ENCODE results near the gene SUPV3L1. TPM values are rescaled to one million over a fixed set of nuclear protein-coding genes. Genes with fewer than 3 reads are reported as not detected.

The SUPV3L1 gene
- total RNA-seq, 1 experiment from 2014 or later, result 57.3 TPM

DNA sequence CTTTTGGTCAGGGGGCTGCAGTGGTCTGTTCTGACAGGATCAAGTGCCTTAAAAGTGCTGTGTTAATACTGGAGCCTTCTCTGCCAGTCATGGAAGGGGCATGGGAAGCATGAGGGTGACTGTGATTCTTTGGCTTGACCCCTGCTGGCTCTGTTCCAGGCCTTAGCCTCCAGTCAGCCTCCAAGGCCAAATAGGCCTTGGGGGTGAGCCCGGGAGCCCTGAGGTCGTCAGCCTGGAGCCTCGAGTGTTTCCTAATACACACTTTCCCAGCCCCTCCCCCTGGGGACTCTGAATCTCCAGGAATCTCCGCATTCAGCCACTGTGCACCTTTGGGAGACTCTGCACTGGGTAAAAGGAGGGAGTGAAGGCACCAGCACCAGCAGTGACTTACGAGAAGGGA, 50.1 kb downstream of the SUPV3L1 start:
- H4K91ac ChIP-seq (ENCODE audit: insufficient read length, low read depth, low read length), result no peak overlapping the region
- H3K4me1 Mint-ChIP-seq, result peaks cover 13 to 21% of the 10 kb centered on the region in 2 experiments
- no peak overlapping the region for H2BK15ac ChIP-seq (ENCODE audit: low read depth, low read length)
- no peak overlapping the region for H4K8ac ChIP-seq (replicated peaks; ENCODE audit: insufficient read length, low read depth, low read length)
- no peaks in the 10 kb centered on the region for H3K9me3 Mint-ChIP-seq
- H2AFZ ChIP-seq (ENCODE audit: low read length), result no peak overlapping the region
- no peak for DNase-seq
- no peak overlapping the region for H2BK20ac ChIP-seq (ENCODE audit: low read depth, low read length, poor library complexity, severe bottlenecking)
- H2BK120ac ChIP-seq (ENCODE audit: low read depth, low read length, poor library complexity, severe bottlenecking), result no peak overlapping the region
- no peak overlapping the region for H3K56ac ChIP-seq (ENCODE audit: insufficient read length, low read depth, low read length)
- H3K23me2 ChIP-seq (ENCODE audit: insufficient read length, low read depth, low read length, poor library complexity, severe bottlenecking), result no peaks in the 10 kb centered on the region
- H3K36me3 Mint-ChIP-seq (ENCODE audit: insufficient read depth in 1 of 3, low read depth in 3 of 3), result no peaks in the 10 kb centered on the region
- H3K14ac ChIP-seq (ENCODE audit: insufficient read depth, low read length), result no peak overlapping the region
- H3K79me1 ChIP-seq (ENCODE audit: insufficient read depth, low read depth, low read length, poor library complexity, severe bottlenecking), result no peaks in the 10 kb centered on the region
- peaks cover 2% of the 10 kb centered on the region for H3K27me3 Mint-ChIP-seq (ENCODE audit: low read depth)
- H3K79me2 ChIP-seq (ENCODE audit: insufficient read depth, low read length), result no peaks in the 10 kb centered on the region
- no peak overlapping the region for H3K18ac ChIP-seq (ENCODE audit: insufficient read length, low read depth, low read length)
- no CpG with 5 or more reads among the region's 5 CpGs for WGBS (ENCODE audit: extremely low coverage, insufficient read length, low lambda C conversion rate)
- H3K9ac ChIP-seq (ENCODE audit: extremely low read depth, insufficient read length, low read length), result no peak overlapping the region
- H3K23ac ChIP-seq (ENCODE audit: insufficient read length, low read depth, low read length), result no peak overlapping the region
- no peak overlapping the region for H2BK5ac ChIP-seq (ENCODE audit: insufficient read length, low read length)
- no peaks in the 10 kb centered on the region for H4K20me1 ChIP-seq (ENCODE audit: control insufficient read depth, insufficient read depth, insufficient read length)
- no peak overlapping the region for H3K4me3 Mint-ChIP-seq
- TF ChIP-seq, protein P1, sequence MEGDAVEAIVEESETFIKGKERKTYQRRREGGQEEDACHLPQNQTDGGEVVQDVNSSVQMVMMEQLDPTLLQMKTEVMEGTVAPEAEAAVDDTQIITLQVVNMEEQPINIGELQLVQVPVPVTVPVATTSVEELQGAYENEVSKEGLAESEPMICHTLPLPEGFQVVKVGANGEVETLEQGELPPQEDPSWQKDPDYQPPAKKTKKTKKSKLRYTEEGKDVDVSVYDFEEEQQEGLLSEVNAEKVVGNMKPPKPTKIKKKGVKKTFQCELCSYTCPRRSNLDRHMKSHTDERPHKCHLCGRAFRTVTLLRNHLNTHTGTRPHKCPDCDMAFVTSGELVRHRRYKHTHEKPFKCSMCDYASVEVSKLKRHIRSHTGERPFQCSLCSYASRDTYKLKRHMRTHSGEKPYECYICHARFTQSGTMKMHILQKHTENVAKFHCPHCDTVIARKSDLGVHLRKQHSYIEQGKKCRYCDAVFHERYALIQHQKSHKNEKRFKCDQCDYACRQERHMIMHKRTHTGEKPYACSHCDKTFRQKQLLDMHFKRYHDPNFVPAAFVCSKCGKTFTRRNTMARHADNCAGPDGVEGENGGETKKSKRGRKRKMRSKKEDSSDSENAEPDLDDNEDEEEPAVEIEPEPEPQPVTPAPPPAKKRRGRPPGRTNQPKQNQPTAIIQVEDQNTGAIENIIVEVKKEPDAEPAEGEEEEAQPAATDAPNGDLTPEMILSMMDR (conservative IDR thresholded peaks at IDR 0.05), result no peak
- H3K27ac ChIP-seq (ENCODE audit: insufficient read length, low read depth, low read length), result no peak overlapping the region
- H3K4me1 ChIP-seq (ENCODE audit: insufficient read depth, low read length), result peaks cover 6% of the 10 kb centered on the region; the same call in 1 of the 2 replicates
- H3K4me2 ChIP-seq (ENCODE audit: insufficient read depth, insufficient read length, low read length), result no peak overlapping the region
- H4K5ac ChIP-seq (ENCODE audit: insufficient read length, low read depth, low read length), result no peak overlapping the region
- H3K27ac Mint-ChIP-seq, result no peak overlapping the region; a peak in 1 of 7 replicates
- no peak overlapping the region for H3K4ac ChIP-seq (ENCODE audit: low read depth, low read length)
- H3T11ph ChIP-seq (ENCODE audit: low read length), result no peak overlapping the region
- H2AK5ac ChIP-seq (ENCODE audit: insufficient read length, low read length), result no peak overlapping the region
- H2BK12ac ChIP-seq (ENCODE audit: insufficient read length, low read depth, low read length), result no peak overlapping the region
- H3K27me3 ChIP-seq (ENCODE audit: insufficient read depth, low read length), result no peaks in the 10 kb centered on the region; the same call in 1 of the 2 replicates
- no peaks in the 10 kb centered on the region for H3K9me3 ChIP-seq (ENCODE audit: control insufficient read depth, low read depth, low read length)

All from H9 (cell line).